Activated T-helper 17 cell treated with anti-CD3 and anti-CD28 coated beads, Interleukin-2, amount 50 U/mL, for 72 hours (primary cell): ENCODE measurements around the gene SYT17. TPM values are rescaled to one million over a fixed set of nuclear protein-coding genes. Genes with fewer than 3 reads are reported as not detected.
A peak's percentile ranks its signal among the peaks of the same experiment; 100 is the strongest.

Experiments
- ATAC-seq: fragments of 150-1000 bp; cut with Tn5 transposase; replicated peaks from 2 replicates; pipeline ENCODE4 v1.10.0; 2021; ENCODE audit warnings: mild to moderate bottlenecking, moderate library complexity
- H3K27ac Mint-ChIP-seq: one replicate; pipeline ENCODE4 v1.8.0; 2022; ENCODE audit warnings: mixed read lengths
- H3K27me3 Mint-ChIP-seq: one replicate; pipeline ENCODE4 v1.8.0; 2022; ENCODE audit warnings: mixed read lengths
- H3K36me3 Mint-ChIP-seq: one replicate; pipeline ENCODE4 v1.8.0; 2022; ENCODE audit warnings: low read depth, mild to moderate bottlenecking, mixed read lengths
- H3K4me1 Mint-ChIP-seq: one replicate; pipeline ENCODE4 v1.8.0; 2022; ENCODE audit warnings: mixed read lengths
- H3K4me3 Mint-ChIP-seq: one replicate; pipeline ENCODE4 v1.8.0; 2022; ENCODE audit warnings: mild to moderate bottlenecking, mixed read lengths
- H3K9me3 Mint-ChIP-seq: one replicate; pipeline ENCODE4 v1.8.0; 2022; ENCODE audit warnings: mixed read lengths
- total RNA-seq, 2 donors: library from RNA; stranded (reverse); gene quantifications; one replicate each; pipeline ENCODE4 v1.2.3, GENCODE V29; 2022

Gene SYT17
- total RNA-seq, 2 donors from 2014 or later = not detected

DNA sequence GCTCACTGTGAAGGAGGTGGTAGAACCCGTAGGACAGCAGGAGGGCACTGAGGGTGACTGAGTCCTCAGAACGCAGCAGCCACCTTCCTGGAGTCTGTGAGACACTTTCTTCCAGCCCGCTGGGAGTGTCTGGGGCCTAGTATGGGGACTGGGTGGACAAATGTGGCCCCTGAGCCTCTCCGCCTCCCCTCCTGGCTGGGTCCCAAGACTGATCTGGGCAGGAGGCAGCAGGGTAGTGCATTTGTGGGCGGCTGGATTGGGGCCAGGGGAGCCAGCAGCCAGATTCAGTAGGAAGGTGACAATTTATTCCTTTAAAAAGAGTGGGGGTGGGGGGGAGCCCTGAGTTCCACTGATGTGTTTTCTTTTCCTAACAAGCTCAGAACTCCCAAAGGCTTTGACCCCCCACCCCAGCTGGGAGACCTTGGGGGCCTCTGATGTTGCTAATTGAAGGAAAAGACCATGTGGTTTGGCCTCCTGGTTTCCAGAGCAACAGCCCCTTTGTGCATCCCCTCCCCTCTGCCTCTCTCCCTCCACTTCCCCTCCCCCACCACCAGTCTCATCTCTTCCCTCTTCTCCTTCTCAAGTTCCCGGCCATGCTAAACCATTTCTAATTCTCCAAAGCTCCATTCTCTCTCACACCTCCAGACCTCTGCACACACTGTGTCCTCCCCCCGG, 121.9 kb downstream of the SYT17 start:
- H3K4me3 Mint-ChIP-seq = no peak overlapping the region
- H3K4me1 Mint-ChIP-seq = peaks cover 11% of the 10 kb centered on the region
- no peak for ATAC-seq
- H3K27me3 Mint-ChIP-seq = peaks cover 14% of the 10 kb centered on the region
- no peaks in the 10 kb centered on the region for H3K36me3 Mint-ChIP-seq
- peak overlapping the region; percentile 23 for H3K27ac Mint-ChIP-seq
- no peaks in the 10 kb centered on the region for H3K9me3 Mint-ChIP-seq

DNA sequence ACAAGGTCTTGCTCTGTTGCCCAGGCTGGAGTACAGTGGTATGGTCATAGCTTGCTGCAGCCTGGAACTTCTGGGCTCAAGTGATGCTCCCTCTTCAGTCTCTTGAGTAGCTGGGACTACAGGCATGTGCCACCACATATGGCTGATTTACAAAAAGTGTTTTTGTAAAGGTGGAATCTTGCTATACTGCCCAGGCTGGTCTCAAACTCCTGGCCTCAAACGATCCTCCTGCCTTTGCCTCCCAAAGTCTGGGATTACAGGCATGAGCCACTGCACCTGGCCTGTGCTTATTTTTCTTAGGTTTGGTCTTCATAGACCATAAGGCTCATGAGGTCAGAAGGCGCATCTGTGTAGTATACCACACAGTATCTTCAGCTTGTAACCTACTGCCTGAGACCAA, 122.8 kb downstream of the SYT17 start:
- ATAC-seq = no peak
- H3K27me3 Mint-ChIP-seq = peaks cover 14% of the 10 kb centered on the region
- peaks cover 16% of the 10 kb centered on the region for H3K4me1 Mint-ChIP-seq
- H3K36me3 Mint-ChIP-seq = no peaks in the 10 kb centered on the region
- H3K9me3 Mint-ChIP-seq = peaks cover 3% of the 10 kb centered on the region
- peak overlapping the region; percentile 45 for H3K27ac Mint-ChIP-seq
- no peak overlapping the region for H3K4me3 Mint-ChIP-seq

DNA sequence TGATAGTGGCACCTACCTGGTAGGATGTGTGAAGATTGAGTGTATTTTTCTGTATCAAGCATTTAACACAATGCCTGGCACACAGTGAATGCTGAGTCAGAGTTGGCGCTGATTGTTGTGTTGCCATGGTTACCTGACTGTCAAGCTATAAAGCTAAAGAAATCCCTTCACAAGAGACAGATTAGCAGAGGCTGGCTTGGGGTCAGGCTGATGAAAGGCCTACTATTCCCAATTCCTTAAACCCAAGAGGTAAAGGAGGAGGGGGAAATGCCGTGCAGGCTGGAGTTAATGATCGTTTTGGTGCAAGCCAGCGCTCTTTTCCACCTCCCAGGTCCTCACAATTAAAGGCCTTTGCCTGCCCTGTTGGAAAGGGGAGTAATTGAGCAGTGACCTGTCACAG, 123.4 kb downstream of the SYT17 start:
- Mint-ChIP-seq H3K36me3 (no peaks in the 10 kb centered on the region), H3K27ac (peak overlapping the region; percentile 45), H3K9me3 (peaks cover 3% of the 10 kb centered on the region), H3K4me3 (no peak overlapping the region), H3K4me1 (peaks cover 16% of the 10 kb centered on the region), H3K27me3 (peaks cover 11% of the 10 kb centered on the region)
- ATAC-seq = no peak

DNA sequence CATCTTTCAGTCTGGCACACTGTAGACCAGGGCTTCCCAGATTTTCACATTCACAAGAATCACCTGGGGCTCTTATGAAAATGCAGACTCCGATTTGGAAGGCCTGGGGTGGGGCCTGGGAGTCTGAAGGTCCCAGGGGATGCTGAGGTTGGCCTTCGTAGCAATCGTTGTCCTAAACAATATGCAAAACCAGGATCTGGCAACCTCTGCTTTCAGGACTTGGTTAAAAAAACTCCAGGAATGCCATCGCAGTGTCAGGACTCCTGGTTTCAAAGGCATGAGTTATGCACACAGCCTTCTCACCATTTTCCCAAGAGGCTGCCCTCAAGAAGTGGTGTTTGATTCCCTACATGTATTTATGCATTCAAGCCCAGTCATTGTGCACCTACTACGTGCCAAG, 124.1 kb downstream of the SYT17 start:
- Mint-ChIP-seq H3K36me3 (no peaks in the 10 kb centered on the region), H3K4me3 (no peak overlapping the region), H3K9me3 (peaks cover 3% of the 10 kb centered on the region), H3K27me3 (peaks cover 11% of the 10 kb centered on the region), H3K4me1 (peaks cover 16% of the 10 kb centered on the region), H3K27ac (no peak overlapping the region)
- ATAC-seq = no peak

DNA sequence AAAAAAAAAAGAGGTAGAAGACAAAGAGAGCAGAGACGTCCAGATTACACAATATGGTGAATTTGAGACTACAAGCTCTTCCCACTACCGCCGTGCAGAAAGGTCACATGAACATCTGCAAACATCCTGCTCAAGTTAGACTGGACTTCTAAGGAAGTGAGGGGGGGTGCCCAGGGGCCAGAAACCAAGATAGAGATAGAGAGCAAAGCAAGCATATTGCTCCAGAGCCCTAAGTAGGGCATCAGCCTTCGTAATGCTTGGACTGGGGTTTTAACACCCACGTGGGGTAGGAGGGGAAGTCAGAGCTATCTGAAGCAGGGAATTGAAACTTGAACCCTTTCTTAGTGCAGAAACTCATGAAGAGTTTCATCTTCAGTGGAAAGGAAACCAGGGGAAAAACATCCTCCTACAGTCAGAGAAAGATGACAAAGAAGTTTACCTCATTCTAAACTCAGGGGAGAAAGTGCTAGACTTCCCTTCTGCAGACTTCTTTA, 126.2 kb downstream of the SYT17 start:
- Mint-ChIP-seq H3K9me3 (peaks cover 3% of the 10 kb centered on the region), H3K4me3 (peak overlapping the region; percentile 38), H3K4me1 (peaks cover 16% of the 10 kb centered on the region), H3K27ac (peak overlapping the region; percentile 53), H3K27me3 (peaks cover 11% of the 10 kb centered on the region), H3K36me3 (no peaks in the 10 kb centered on the region)
- peak; percentile 86 for ATAC-seq

DNA sequence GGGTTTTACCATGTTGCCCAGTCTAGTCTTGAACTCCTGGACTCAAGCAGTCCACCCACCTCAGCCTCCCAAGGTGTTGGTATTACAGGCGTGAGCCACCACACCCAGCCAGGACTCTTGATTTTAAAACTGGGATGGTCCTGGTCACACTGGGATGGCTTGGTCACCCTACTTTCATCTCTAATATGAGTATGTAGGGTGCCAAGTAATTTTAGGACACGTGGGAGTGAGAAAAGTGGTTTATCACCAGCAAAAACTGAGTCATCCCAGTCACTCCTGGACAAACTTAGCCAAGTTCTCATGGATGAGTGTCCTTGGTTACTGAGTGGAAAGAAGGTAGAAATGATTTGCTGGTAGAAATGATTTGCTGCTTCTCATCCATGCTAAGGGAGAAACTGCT, 127.4 kb downstream of the SYT17 start:
- ATAC-seq = peak; percentile 69
- no peaks in the 10 kb centered on the region for H3K36me3 Mint-ChIP-seq
- peak overlapping the region; percentile 38 for H3K4me3 Mint-ChIP-seq
- peak overlapping the region; percentile 53 for H3K27ac Mint-ChIP-seq
- H3K27me3 Mint-ChIP-seq = peaks cover 11% of the 10 kb centered on the region
- peaks cover 16% of the 10 kb centered on the region for H3K4me1 Mint-ChIP-seq
- H3K9me3 Mint-ChIP-seq = peaks cover 3% of the 10 kb centered on the region

DNA sequence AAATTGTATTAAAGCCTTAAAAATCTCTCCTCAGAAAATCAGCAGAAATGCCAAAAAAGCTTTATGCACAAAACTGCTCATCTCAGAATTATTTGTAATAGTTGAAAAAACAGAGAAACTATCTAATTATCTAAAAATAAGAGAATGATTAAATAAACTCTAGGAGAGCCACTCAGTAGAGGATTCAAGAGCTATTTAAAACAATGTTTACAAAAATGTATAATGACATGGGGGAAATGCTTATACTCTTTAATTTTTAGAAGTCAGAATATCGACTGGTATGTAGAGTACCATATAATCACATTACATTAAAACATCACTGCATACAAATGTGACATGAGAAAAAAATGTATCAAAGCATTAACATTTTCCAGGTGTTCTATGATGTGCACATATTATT, 129.4 kb downstream of the SYT17 start:
- H3K9me3 Mint-ChIP-seq = peaks cover 6% of the 10 kb centered on the region
- peaks cover 12% of the 10 kb centered on the region for H3K27me3 Mint-ChIP-seq
- peaks cover 16% of the 10 kb centered on the region for H3K4me1 Mint-ChIP-seq
- ATAC-seq = no peak
- no peak overlapping the region for H3K27ac Mint-ChIP-seq
- no peaks in the 10 kb centered on the region for H3K36me3 Mint-ChIP-seq
- no peak overlapping the region for H3K4me3 Mint-ChIP-seq

DNA sequence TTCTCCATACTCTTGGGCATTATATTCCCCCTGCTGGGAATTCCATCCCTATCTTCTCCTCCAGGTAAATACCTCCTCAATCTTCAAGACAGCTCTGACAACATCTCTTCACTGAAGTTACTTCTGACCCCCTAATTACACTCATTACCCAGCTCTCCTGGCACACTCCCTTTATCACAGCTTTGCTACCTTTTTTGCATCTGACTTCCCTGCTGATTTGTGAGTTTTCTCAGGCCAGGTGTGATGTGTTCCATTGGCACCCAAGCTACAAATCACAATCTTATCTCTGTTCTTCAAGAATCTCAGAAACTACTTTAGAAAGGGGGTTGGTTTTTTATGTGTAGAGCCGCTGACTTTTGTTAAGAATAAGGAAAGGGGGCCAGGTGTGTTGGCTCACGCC, 131.5 kb downstream of the SYT17 start:
- peaks cover 9% of the 10 kb centered on the region for H3K4me1 Mint-ChIP-seq
- ATAC-seq = no peak
- peaks cover 6% of the 10 kb centered on the region for H3K9me3 Mint-ChIP-seq
- peaks cover 8% of the 10 kb centered on the region for H3K27me3 Mint-ChIP-seq
- no peaks in the 10 kb centered on the region for H3K36me3 Mint-ChIP-seq
- H3K27ac Mint-ChIP-seq = no peak overlapping the region
- H3K4me3 Mint-ChIP-seq = no peak overlapping the region

DNA sequence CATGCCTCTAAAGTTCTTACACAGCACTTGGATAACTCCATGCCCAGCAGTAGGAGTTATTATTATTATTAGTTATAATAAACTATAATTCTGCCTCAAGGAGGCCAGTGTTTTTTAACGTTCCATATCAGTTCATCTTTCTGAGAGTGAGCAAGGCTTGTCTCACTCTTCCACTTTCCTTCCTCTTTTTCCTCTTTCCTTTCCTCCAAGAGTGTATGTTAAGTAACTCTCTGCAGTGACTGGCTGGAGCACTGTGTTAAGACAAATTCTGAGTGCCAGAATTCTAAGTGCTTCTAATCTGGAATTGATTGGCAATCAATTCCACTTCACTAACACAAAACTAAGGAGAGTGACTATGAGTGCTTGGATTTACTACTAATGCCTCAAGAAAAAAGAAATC, 133.9 kb downstream of the SYT17 start:
- Mint-ChIP-seq H3K36me3 (no peaks in the 10 kb centered on the region), H3K27ac (no peak overlapping the region), H3K4me1 (no peaks in the 10 kb centered on the region), H3K4me3 (no peak overlapping the region), H3K9me3 (peaks cover 6% of the 10 kb centered on the region), H3K27me3 (peaks cover 12% of the 10 kb centered on the region)
- no peak for ATAC-seq

DNA sequence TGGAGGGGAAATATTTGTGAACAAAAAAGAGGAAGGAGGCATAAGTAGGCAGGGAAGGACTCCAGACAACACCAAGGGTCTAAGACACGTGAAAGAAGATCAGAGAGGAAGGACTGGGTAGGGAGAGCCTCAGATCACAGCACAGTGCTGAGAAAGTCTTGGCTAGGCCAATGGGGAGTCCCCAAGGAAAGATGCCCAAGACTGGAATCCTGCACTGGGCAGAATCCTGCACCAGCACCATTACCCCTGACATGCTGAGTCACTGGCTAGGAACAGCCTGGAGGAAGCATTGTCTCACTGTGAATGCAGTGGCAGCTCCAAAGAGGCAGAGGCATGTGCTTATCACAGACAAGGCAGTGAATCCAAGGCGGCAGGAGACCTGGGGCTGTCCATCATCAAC, 136.7 kb downstream of the SYT17 start:
- Mint-ChIP-seq H3K27me3 (peaks cover 7% of the 10 kb centered on the region), H3K36me3 (no peaks in the 10 kb centered on the region), H3K4me1 (no peaks in the 10 kb centered on the region), H3K27ac (no peak overlapping the region), H3K9me3 (peaks cover 6% of the 10 kb centered on the region), H3K4me3 (no peak overlapping the region)
- ATAC-seq = no peak

DNA sequence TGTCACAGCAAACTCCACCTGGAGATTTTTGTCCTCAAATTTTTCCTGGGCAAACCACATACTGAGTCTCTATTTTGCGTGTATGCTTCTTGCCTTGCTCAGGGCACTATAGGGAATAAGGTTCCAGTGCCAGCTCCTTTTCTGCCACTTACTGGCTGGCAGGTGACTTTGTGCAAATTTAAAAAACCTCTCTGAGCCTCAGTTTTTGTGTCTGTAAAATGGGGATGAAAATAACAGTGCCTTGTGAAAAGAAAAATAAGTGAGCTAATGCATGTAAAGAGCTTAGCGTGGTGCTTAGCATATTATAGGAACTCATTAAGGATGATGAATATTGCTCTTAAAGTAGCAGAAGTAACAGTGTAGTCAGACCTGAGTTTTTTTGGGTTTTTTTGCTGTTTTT, 137.4 kb downstream of the SYT17 start:
- H3K27me3 Mint-ChIP-seq = peaks cover 7% of the 10 kb centered on the region
- H3K4me3 Mint-ChIP-seq = no peak overlapping the region
- no peak for ATAC-seq
- peaks cover 5% of the 10 kb centered on the region for H3K9me3 Mint-ChIP-seq
- H3K4me1 Mint-ChIP-seq = no peaks in the 10 kb centered on the region
- no peak overlapping the region for H3K27ac Mint-ChIP-seq
- no peaks in the 10 kb centered on the region for H3K36me3 Mint-ChIP-seq

DNA sequence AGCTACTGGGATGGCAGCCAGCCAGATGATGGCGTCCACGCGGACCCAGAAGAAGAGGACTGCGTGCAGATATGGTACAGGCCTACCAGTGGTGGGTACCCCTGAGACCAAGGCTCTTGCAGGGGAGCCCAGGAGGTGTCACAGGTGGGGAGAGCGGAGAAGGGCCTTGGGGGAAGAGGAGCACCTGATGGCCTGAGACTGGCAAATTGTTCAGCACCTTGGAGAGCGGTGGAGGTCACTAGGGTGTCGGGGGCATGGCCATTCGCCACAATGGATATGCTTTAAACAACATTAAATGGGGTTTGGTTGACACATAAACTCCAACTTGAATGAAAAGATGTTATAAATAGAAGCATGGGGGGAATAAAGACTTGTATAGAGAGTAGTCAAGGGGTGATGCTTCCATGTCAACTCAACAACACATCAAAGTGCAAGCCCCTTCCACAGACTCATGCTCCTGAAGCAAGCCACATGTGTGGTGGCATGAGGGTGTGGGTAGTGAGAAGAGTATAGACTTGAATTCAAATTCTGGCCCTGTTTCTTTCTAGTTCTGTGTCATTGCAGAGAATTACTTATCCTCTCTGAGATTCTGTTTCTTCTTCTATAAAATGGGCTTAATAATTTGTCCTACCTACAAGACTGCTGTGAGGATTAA, 139.7 kb downstream of the SYT17 start:
- Mint-ChIP-seq H3K9me3 (peaks cover 3% of the 10 kb centered on the region), H3K36me3 (no peaks in the 10 kb centered on the region), H3K27me3 (peaks cover 4% of the 10 kb centered on the region), H3K4me3 (no peak overlapping the region), H3K27ac (no peak overlapping the region), H3K4me1 (no peaks in the 10 kb centered on the region)
- ATAC-seq = no peak

DNA sequence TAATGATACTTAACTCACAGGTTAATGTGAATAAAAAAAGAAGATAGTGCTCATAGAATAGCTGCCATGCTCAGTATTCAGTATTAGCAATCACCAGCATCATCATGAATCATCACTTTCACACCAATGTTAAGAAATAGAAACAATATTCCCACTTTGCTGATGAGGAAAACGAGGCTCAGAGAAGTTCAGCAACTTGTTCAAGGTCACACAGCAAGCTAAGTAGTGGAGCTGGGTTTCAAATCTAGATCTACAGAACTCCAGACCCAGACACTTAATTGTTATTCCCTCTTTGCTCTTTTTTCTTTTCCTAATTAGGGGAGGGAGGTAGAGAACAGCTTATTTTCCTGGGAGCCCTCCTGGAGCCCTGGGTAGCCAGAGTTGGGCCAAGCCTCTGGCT, 140.4 kb downstream of the SYT17 start:
- ATAC-seq = no peak
- peaks cover 4% of the 10 kb centered on the region for H3K27me3 Mint-ChIP-seq
- H3K36me3 Mint-ChIP-seq = no peaks in the 10 kb centered on the region
- H3K27ac Mint-ChIP-seq = no peak overlapping the region
- peaks cover 3% of the 10 kb centered on the region for H3K9me3 Mint-ChIP-seq
- no peak overlapping the region for H3K4me3 Mint-ChIP-seq
- no peaks in the 10 kb centered on the region for H3K4me1 Mint-ChIP-seq

DNA sequence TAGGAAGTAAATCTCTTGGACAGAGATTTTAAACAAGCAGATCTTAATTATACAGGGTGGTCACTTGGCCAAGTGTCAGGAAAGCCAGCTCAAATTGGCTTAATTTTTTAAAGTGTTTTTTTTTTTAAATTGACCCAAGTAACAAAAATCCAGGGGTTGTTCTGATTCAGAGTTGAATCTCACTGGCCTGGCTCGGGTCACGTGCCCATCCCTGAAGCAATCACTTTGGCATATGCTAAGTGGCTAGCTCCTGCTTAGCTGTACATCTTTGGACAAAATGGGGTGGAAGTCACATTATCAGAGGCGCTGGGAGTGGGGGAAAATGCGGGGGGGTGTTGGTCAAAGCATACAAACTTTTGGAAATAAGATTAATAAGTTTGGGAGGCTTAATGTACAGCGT, 141.1 kb downstream of the SYT17 start:
- no peak for ATAC-seq

DNA sequence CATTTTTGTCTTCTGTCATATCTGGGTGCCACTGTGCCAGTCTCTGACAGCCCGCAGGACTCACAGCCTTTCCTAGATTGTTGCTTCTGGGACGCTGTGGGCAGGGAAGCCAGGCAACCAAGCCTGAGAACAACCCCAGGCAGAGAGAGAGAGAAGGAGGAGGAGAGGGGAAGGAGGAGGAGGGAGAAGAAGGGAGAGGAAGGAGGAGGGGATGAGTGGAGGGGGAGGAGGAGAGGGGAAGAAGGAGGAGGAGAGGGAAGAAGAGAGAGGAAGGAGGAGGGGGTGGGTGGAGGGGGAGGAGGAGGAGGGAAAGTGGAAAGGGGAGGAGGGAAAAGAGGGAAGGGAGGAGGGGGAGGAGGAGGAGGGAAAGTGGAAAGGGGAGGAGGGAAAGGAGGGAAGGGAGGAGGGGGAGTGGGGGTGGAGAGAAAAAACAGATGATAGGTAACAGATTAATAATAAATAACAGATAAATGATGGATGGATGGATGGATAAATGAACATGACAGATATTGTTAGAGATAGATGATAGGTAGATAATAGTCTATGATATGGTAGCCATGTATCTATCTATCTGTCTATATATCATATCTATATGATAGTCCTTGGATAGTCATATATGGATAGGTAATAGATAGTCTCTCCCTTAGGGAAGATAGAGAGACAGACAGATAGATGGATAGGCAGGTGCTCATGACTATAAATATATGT, 146.8 kb downstream of the SYT17 start:
- Mint-ChIP-seq H3K9me3 (no peaks in the 10 kb centered on the region), H3K27me3 (peaks cover 3% of the 10 kb centered on the region), H3K27ac (no peak overlapping the region), H3K4me3 (no peak overlapping the region), H3K36me3 (no peaks in the 10 kb centered on the region), H3K4me1 (no peaks in the 10 kb centered on the region)
- no peak for ATAC-seq

More for the DNA sequence above, 141.1 kb downstream of the SYT17 start:
- H3K9me3 Mint-ChIP-seq = peaks cover 3% of the 10 kb centered on the region
- peaks cover 7% of the 10 kb centered on the region for H3K27me3 Mint-ChIP-seq
- no peaks in the 10 kb centered on the region for H3K36me3 Mint-ChIP-seq
- H3K4me1 Mint-ChIP-seq = no peaks in the 10 kb centered on the region
- no peak overlapping the region for H3K27ac Mint-ChIP-seq
- H3K4me3 Mint-ChIP-seq = no peak overlapping the region
